ENCODE results near the gene SSR4. TPM values are rescaled to one million over a fixed set of nuclear protein-coding genes. Genes with fewer than 3 reads are reported as not detected.

Gene SSR4
- total and polyA plus RNA-seq, 2 of the 8 experiments (the other 6 are each of a cell fraction or from before 2014, with no cell fraction given): 168 to 642 TPM

GRCh38 chrX:153830640-153831428 is 36.4 kb downstream of the SSR4 start:
- Histone ChIP-seq H4K8ac (ENCODE audit: extremely low read depth, insufficient read depth, low read length) (no peak overlapping the region; the same call in 1 of the 2 replicates), H2BK5ac (ENCODE audit: low read depth, low read length) (no peak overlapping the region; the same call in 1 of the 2 replicates), H3K9me3 (ENCODE audit: insufficient read depth in 2 of 2, low read depth in 1 of 2, low read length in 1 of 2) (no peaks in the 10 kb centered on the region), H3K27me3 (replicated peaks in 1 of 4; ENCODE audit: control insufficient read depth in 3 of 4, extremely low read depth in 1 of 4, insufficient read depth in 3 of 4, low read length in 3 of 4) (peaks cover 0 to 6% (median 2%) of the 10 kb centered on the region in 4 experiments; a peak in 3 of 7 replicates), H3K56ac (replicated peaks; ENCODE audit: insufficient read length, low read depth, low read length) (no peak overlapping the region), H4K91ac (replicated peaks; ENCODE audit: insufficient read length, low read length) (no peak overlapping the region), H2BK15ac (ENCODE audit: low read length) (no peak overlapping the region), H3K4me1 (replicated peaks in 1 of 4; ENCODE audit: control insufficient read depth in 3 of 4, insufficient read depth in 4 of 4, low read length in 3 of 4) (peaks cover 0 to 15% (median 8%) of the 10 kb centered on the region in 4 experiments; a peak in 5 of 7 replicates), H3K4me3 (ENCODE audit: extremely low read depth in 1 of 4, insufficient read depth in 2 of 4, low read depth in 3 of 4, low read length in 4 of 4) (peak overlapping the region; percentile 32 to 61 (median 46); a peak in 6 of 8 replicates), H3K27ac (ENCODE audit: low read depth, low read length) (no peak overlapping the region), H2BK12ac (ENCODE audit: low read depth, low read length) (no peak overlapping the region), H3K79me2 (ENCODE audit: control insufficient read depth in 1 of 2, insufficient read depth in 2 of 2, low read length in 2 of 2) (peaks cover 11 to 34% of the 10 kb centered on the region in 2 experiments; a peak in 3 of 4 replicates), H3K23ac (ENCODE audit: insufficient read length) (no peak overlapping the region), H3K14ac (ENCODE audit: insufficient read length) (no peak overlapping the region), H2AFZ (ENCODE audit: low read length) (no peak overlapping the region), H2BK20ac (ENCODE audit: low read length) (no peak overlapping the region), H2BK120ac (replicated peaks; ENCODE audit: low read depth, low read length) (no peak overlapping the region), H3K79me1 (ENCODE audit: low read depth, low read length) (no peaks in the 10 kb centered on the region), H3K36me3 (ENCODE audit: control insufficient read depth in 2 of 4, insufficient read depth in 4 of 4, low read length in 3 of 4) (no peaks in the 10 kb centered on the region), H3K4ac (replicated peaks; ENCODE audit: insufficient read length, low read depth, low read length) (no peak overlapping the region), H4K5ac (ENCODE audit: insufficient read length, low read depth, low read length) (no peak overlapping the region), H3K18ac (ENCODE audit: extremely low read depth, low read length) (no peak overlapping the region), H3K23me2 (ENCODE audit: low read depth, low read length) (no peaks in the 10 kb centered on the region), H3K4me2 (ENCODE audit: insufficient read depth in 1 of 2, low read depth in 2 of 2, low read length in 2 of 2) (peak overlapping the region; percentile 60 to 79), H4K20me1 (replicated peaks in 1 of 2; ENCODE audit: control insufficient read depth in 1 of 2, insufficient read depth in 2 of 2, low read length in 2 of 2) (no peaks in the 10 kb centered on the region), H3K9ac (replicated peaks in 1 of 4; ENCODE audit: extremely low read depth in 1 of 4, low read depth in 3 of 4, low read length in 3 of 4) (peak overlapping the region in 1 of 4 experiments; percentile 43; a peak in 1 of 7 replicates), H2AK5ac (ENCODE audit: low read depth, low read length) (no peak overlapping the region)
- ChIA-PET POLR2A (ENCODE audit: partially characterized antibody) (no interaction called here), CTCF (ENCODE audit: partially characterized antibody) (no interaction called here)
- FAIRE-seq: no peak
- DNase-seq (ENCODE audit: low read depth in 1 of 2, low spot score in 2 of 2): no peak
- 0% methylated on average over 9 of the region's 102 CpGs; no CpG with 5 or more reads in 1 of the 2 experiments for WGBS, 2 experiments (ENCODE audit: extremely low coverage in 1 of 2, insufficient coverage in 1 of 2, insufficient read length in 1 of 2, insufficient replicate concordance in 2 of 2, low coverage in 1 of 2, low lambda C conversion rate in 2 of 2, missing lambda C conversion rate in 1 of 2)
- TF ChIP-seq KDM4A (IDR thresholded peaks at IDR 0.05; ENCODE audit: low read depth, low read length, severe bottlenecking) (no peak), POLR2AphosphoS5 (IDR thresholded peaks at IDR 0.05; ENCODE audit: low read depth, low read length) (no peak), BRCA1 (IDR thresholded peaks at IDR 0.05; ENCODE audit: low read depth, low read length) (no peak), TBP (IDR thresholded peaks at IDR 0.05; ENCODE audit: low read depth, low read length) (no peak), SP4 (IDR thresholded peaks at IDR 0.05; ENCODE audit: low read length) (no peak), KDM1A (IDR thresholded peaks at IDR 0.05; ENCODE audit: borderline replicate concordance, low read length) (no peak), JUN (IDR thresholded peaks at IDR 0.05; ENCODE audit: low read depth, low read length) (no peak), TEAD4 (IDR thresholded peaks at IDR 0.05; ENCODE audit: low read depth, low read length) (no peak)

Data from H1 (cell line).